ENCODE results near the gene SEMA6A. TPM values are rescaled to one million over a fixed set of nuclear protein-coding genes. Genes with fewer than 3 reads are reported as not detected.

SEMA6A gene
- polyA plus RNA-seq, 2 of the 4 experiments (the other 2 are of a cell fraction) = 0.01 TPM; not detected in 1

- ChIA-PET POLR2A (no interaction called here), CTCF (interaction anchor here (1.4 kb wide), 1 partner anchor 8 kb away, joined by 4 read pairs; no protein-coding TSS in a partner anchor)
- FAIRE-seq (no peak), DNase-seq (ENCODE audit: low read depth in 1 of 2, low spot score in 1 of 2) (no peak), ATAC-seq (no peak)
- Histone ChIP-seq H3K27ac (no peak overlapping the region), H3K4me2 (no peak overlapping the region), H3K9me3 (no peaks in the 10 kb centered on the region), H3K4me3 (no peak overlapping the region), H3K4me1 (no peaks in the 10 kb centered on the region)
- TF ChIP-seq HOXB5 (CRISPR knock-in tag; IDR thresholded peaks at IDR 0.05) = no peak
- TF ChIP-seq KDM5A (IDR thresholded peaks at IDR 0.05) = no peak
- no peak for TF ChIP-seq REST (IDR thresholded peaks at IDR 0.05)
- TF ChIP-seq EHF (CRISPR knock-in tag; IDR thresholded peaks at IDR 0.05) = no peak
- TF ChIP-seq JUNB (IDR thresholded peaks at IDR 0.05) = no peak
- TF ChIP-seq ZSCAN20 (CRISPR knock-in tag; IDR thresholded peaks at IDR 0.05) = no peak
- no peak for TF ChIP-seq HOXA7 (CRISPR knock-in tag; IDR thresholded peaks at IDR 0.05)
- WGBS (ENCODE audit: missing lambda C conversion rate) = 69% methylated on average over 5 of the region's 5 CpGs
These were observed 125.7 kb downstream of the SEMA6A start for GRCh38 chr5:116448870-116449427.

GRCh38 chr5:116448450-116448849 lies 126.2 kb downstream of the SEMA6A start:
- TF ChIP-seq HOXB5 (CRISPR knock-in tag; IDR thresholded peaks at IDR 0.05) (no peak), CHD2 (IDR thresholded peaks at IDR 0.05; ENCODE audit: low read length, partially characterized antibody) (no peak), RARB (CRISPR knock-in tag; IDR thresholded peaks at IDR 0.05) (no peak), ZFP36 (IDR thresholded peaks at IDR 0.05; ENCODE audit: borderline replicate concordance, partially characterized antibody) (no peak), HMGXB4 (CRISPR knock-in tag; IDR thresholded peaks at IDR 0.05; ENCODE audit: borderline replicate concordance) (no peak), CBX2 (IDR thresholded peaks at IDR 0.05; ENCODE audit: borderline replicate concordance, low read depth) (no peak), RAD21 (conservative IDR thresholded peaks at IDR 0.05 in 1 of 2, IDR thresholded peaks at IDR 0.05 in 1 of 2) (no peak), JUN (IDR thresholded peaks at IDR 0.05) (no peak), GATA3 (IDR thresholded peaks at IDR 0.05; ENCODE audit: borderline replicate concordance) (no peak), RFX5 (IDR thresholded peaks at IDR 0.05) (no peak)
- DNase-seq (ENCODE audit: low read depth in 1 of 2, low spot score in 1 of 2) (no peak), ATAC-seq (no peak), FAIRE-seq (no peak)
- no peak overlapping the region for H3K4me2 ChIP-seq
- CTCF ChIA-PET = no interaction called here
- no peak overlapping the region for H3K4me3 ChIP-seq
- 48% methylated on average over 4 of the region's 4 CpGs for WGBS (ENCODE audit: missing lambda C conversion rate)
- H3K9me3 ChIP-seq = no peaks in the 10 kb centered on the region
- no peaks in the 10 kb centered on the region for H3K4me1 ChIP-seq
- no peak overlapping the region for H3K27ac ChIP-seq
- POLR2A ChIA-PET = no interaction called here

GRCh38 chr5:116446356-116447005 lies 128.1 kb downstream of the SEMA6A start:
- WGBS (ENCODE audit: missing lambda C conversion rate) = 84% methylated on average over 24 of the region's 32 CpGs
- CTCF ChIA-PET = no interaction called here
- Histone ChIP-seq H3K4me2 (no peak overlapping the region), H3K9me3 (no peaks in the 10 kb centered on the region), H3K4me3 (no peak overlapping the region), H3K4me1 (no peaks in the 10 kb centered on the region), H3K27ac (no peak overlapping the region)
- no peak for DNase-seq (ENCODE audit: low read depth in 1 of 2, low spot score in 1 of 2)
- FAIRE-seq = no peak
- POLR2A ChIA-PET = no interaction called here
- TF ChIP-seq HES2 (IDR thresholded peaks at IDR 0.05) = no peak
- no peak for ATAC-seq

Measured in A549 (cell line).